Measurements from ENCODE around the gene PCSK7.
A peak's percentile ranks its signal among the peaks of the same experiment; 100 is the strongest.

Gene PCSK7

GRCh38 chr11:117204283-117205080 lies 27.4 kb downstream of the PCSK7 start:
- Mint-ChIP-seq H3K4me1 (ENCODE audit: low read depth in 2 of 2) (peaks cover 6 to 17% of the 10 kb centered on the region in 2 donors), H3K27me3 (no peaks in the 10 kb centered on the region), H3K36me3 (ENCODE audit: insufficient read depth) (peaks cover 44% of the 10 kb centered on the region), H3K4me3 (no peak overlapping the region), H3K27ac (peak overlapping the region; percentile 1 to 84), H3K9me3 (no peaks in the 10 kb centered on the region)
- DNase-seq, result no peak
- ATAC-seq (replicated peaks), result no peak

DNA sequence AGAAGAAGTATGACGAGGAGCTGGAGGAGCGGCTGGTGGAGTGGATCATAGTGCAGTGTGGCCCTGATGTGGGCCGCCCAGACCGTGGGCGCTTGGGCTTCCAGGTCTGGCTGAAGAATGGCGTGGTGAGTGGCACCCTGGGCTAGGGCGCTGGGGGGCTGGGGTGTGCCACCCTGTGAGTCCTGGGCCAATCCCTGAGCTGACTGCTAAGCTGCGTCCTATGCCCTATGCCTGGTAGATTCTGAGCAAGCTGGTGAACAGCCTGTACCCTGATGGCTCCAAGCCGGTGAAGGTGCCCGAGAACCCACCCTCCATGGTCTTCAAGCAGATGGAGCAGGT lies 28.8 kb downstream of the PCSK7 start:
- Mint-ChIP-seq H3K9me3 (no peaks in the 10 kb centered on the region), H3K4me3 (no peak overlapping the region), H3K27ac (peak overlapping the region; percentile 79 to 84)

DNA sequence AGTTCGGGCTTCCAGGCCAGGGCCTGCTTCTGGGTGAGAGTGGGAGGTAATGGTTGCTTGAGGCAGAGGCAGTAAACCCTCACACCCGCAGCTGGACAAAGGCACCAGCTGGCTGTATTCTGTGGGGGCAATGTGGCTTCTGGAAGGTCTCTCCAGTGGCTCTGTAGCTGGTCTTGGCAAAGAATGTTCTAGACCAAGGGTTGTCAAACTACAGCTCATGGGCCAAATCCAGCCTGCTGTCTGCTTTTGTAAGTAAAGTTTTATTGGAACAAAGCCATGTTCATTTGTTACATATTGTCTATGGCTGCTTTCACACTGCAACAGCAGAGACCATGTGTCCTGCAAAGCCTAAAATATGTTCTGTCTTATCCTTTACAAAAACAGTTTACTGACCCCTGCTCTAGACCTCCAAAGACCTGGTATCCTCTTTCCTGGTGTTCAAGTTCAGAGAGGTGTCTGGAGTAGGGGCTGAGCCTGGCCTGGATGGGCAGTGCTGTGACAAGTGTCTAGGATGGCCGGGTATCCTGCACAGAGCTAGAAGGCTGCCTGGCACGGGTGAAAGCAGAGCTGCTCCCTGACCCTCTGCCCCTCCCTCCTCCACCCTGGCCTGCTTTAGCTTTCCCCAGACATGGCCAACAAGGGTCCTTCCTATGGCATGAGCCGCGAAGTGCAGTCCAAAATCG lies 29.3 kb downstream of the PCSK7 start:
- peaks cover 49% of the 10 kb centered on the region for H3K36me3 Mint-ChIP-seq (ENCODE audit: insufficient read depth)
- no peaks in the 10 kb centered on the region for H3K9me3 Mint-ChIP-seq
- H3K27ac Mint-ChIP-seq, result peak overlapping the region in 1 of 2 donors; percentile 84
- DNase-seq (no peak), ATAC-seq (replicated peaks) (no peak)
- no peaks in the 10 kb centered on the region for H3K27me3 Mint-ChIP-seq
- peaks cover 8 to 17% of the 10 kb centered on the region in 2 donors for H3K4me1 Mint-ChIP-seq (ENCODE audit: low read depth in 2 of 2)
- no peak overlapping the region for H3K4me3 Mint-ChIP-seq

More for the DNA sequence above, 28.8 kb downstream of the PCSK7 start:
- ATAC-seq (replicated peaks) (no peak), DNase-seq (no peak)
- Mint-ChIP-seq H3K27me3 (no peaks in the 10 kb centered on the region), H3K36me3 (ENCODE audit: insufficient read depth) (peaks cover 47% of the 10 kb centered on the region), H3K4me1 (ENCODE audit: low read depth in 2 of 2) (peaks cover 6 to 17% of the 10 kb centered on the region in 2 donors)

- Mint-ChIP-seq H3K9me3 (no peaks in the 10 kb centered on the region), H3K27me3 (no peaks in the 10 kb centered on the region), H3K36me3 (ENCODE audit: insufficient read depth) (peaks cover 49% of the 10 kb centered on the region), H3K4me1 (ENCODE audit: low read depth in 2 of 2) (peaks cover 10 to 17% of the 10 kb centered on the region in 2 donors), H3K27ac (peak overlapping the region in 1 of 2 donors; percentile 84), H3K4me3 (no peak overlapping the region)
- DNase-seq, result no peak
- no peak for ATAC-seq (replicated peaks)
These were observed 30.1 kb downstream of the PCSK7 start for GRCh38 chr11:117201658-117202305.

GRCh38 chr11:117200813-117201657 lies 30.8 kb downstream of the PCSK7 start:
- ATAC-seq (replicated peaks) (no peak), DNase-seq (no peak)
- Mint-ChIP-seq H3K4me3 (no peak overlapping the region), H3K36me3 (ENCODE audit: insufficient read depth) (peaks cover 52% of the 10 kb centered on the region), H3K27ac (peak overlapping the region in 1 of 2 donors; percentile 84), H3K27me3 (no peaks in the 10 kb centered on the region), H3K4me1 (ENCODE audit: low read depth in 2 of 2) (peaks cover 10 to 17% of the 10 kb centered on the region in 2 donors), H3K9me3 (no peaks in the 10 kb centered on the region)

DNA sequence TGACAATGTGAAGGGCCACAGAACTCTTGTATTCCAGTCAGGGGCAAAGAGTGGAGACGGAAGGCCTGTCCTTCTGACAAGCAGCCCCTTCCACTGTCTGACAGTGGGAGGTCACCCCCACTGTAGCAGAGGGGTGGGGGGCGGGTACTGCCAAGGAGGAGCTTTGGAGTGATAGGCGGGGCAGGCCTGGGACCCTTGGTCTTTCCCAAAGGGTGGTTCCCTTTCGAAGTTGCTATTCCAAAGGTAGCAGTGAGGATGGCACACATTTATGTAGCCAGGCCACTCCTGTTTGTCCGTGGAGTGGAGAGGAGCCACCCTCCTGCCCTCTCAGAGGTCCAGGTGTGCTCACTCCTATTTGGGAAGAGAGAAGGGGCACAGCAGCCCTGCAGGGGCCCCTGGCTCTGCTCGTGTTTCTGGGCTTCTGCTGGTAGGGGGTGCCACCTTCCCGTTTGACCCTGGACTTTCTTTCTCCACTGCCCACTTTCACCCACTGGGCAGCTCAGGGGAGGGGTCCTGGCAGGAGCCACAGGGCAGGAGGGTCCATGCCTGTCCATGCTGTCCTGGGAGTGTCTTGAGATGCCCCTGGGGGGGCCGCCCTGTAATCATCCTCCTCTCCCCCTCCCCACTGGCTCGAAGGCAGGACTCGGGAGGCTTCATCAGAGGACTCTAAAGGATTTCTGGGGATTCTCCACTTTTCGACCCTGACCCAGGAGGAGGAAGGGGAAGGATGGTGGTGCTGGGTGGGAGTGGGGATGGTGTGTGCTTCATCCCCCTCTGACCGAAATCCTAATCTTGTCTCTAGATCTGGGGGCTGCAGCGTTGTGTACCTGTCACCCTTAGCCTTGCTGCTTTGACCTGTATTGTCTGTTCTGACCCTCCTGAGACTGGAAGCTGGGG lies 31.7 kb downstream of the PCSK7 start:
- H3K27ac Mint-ChIP-seq, result peak overlapping the region in 1 of 2 donors; percentile 77
- no peak for DNase-seq
- H3K4me1 Mint-ChIP-seq (ENCODE audit: low read depth in 2 of 2), result peaks cover 10 to 12% of the 10 kb centered on the region in 2 donors
- no peak for ATAC-seq (replicated peaks)
- peaks cover 48% of the 10 kb centered on the region for H3K36me3 Mint-ChIP-seq (ENCODE audit: insufficient read depth)
- H3K27me3 Mint-ChIP-seq, result no peaks in the 10 kb centered on the region
- H3K9me3 Mint-ChIP-seq, result no peaks in the 10 kb centered on the region
- no peak overlapping the region for H3K4me3 Mint-ChIP-seq

GRCh38 chr11:117199053-117199915 lies 32.6 kb downstream of the PCSK7 start, which contains the start of gene TAGLN:
Gene TAGLN (plus strand): TSS chr11:117199370. CDS start chr11:117203014, 3,644 bp downstream.
- ATAC-seq (replicated peaks), result no peak

DNA sequence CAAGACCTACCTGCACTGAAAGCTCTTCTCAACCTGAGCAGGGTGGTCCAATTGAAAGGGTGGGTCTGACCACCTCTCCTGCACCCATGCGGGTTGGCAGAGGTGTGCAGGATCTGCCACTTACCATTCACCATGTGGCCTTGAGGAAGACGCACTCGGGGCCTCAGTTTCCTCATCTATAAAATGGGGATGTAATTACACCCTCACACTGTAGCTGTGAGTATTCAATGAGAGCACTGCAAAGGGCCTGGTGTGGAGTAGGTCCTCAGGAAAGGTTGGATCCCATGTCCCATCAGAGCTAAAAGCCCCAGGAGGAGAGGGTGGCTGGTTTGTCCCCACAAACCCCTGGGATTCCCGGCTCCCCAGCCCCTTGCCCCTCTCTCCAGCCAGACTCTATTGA lies 33.3 kb downstream of the PCSK7 start:
- Mint-ChIP-seq H3K36me3 (ENCODE audit: insufficient read depth) (peaks cover 36% of the 10 kb centered on the region), H3K9me3 (no peaks in the 10 kb centered on the region), H3K27me3 (no peaks in the 10 kb centered on the region), H3K4me3 (no peak overlapping the region), H3K27ac (peak overlapping the region in 1 of 2 donors; percentile 77), H3K4me1 (ENCODE audit: low read depth in 2 of 2) (peaks cover 6 to 7% of the 10 kb centered on the region in 2 donors)
- no peak for DNase-seq
- ATAC-seq (replicated peaks), result no peak

More at GRCh38 chr11:117199053-117199915, 32.6 kb downstream of the PCSK7 start, which contains the start of gene TAGLN:
- Mint-ChIP-seq H3K27me3 (no peaks in the 10 kb centered on the region), H3K4me1 (ENCODE audit: low read depth in 2 of 2) (peaks cover 8 to 10% of the 10 kb centered on the region in 2 donors), H3K27ac (peak within 1 kb of the TSS in 1 of 2 donors; percentile 77), H3K36me3 (ENCODE audit: insufficient read depth) (peaks cover 40% of the 10 kb centered on the region), H3K4me3 (no peak within 1 kb of the TSS), H3K9me3 (no peaks in the 10 kb centered on the region)
- DNase-seq, result no peak

- ATAC-seq (replicated peaks) (no peak), DNase-seq (no peak)
- Mint-ChIP-seq H3K4me1 (ENCODE audit: low read depth in 2 of 2) (peaks cover 4% of the 10 kb centered on the region in 2 donors), H3K9me3 (no peaks in the 10 kb centered on the region), H3K4me3 (no peak overlapping the region), H3K36me3 (ENCODE audit: insufficient read depth) (peaks cover 28% of the 10 kb centered on the region), H3K27me3 (no peaks in the 10 kb centered on the region), H3K27ac (peak overlapping the region; percentile 44 to 77)
These were observed 34.1 kb downstream of the PCSK7 start for GRCh38 chr11:117197516-117198456.

DNA sequence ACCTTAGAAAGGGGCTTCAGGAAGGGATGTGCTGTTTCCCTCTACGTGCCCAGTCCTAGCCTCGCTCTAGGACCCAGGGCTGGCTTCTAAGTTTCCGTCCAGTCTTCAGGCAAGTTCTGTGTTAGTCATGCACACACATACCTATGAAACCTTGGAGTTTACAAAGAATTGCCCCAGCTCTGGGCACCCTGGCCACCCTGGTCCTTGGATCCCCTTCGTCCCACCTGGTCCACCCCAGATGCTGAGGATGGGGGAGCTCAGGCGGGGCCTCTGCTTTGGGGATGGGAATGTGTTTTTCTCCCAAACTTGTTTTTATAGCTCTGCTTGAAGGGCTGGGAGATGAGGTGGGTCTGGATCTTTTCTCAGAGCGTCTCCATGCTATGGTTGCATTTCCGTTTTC lies 34.9 kb downstream of the PCSK7 start:
- Mint-ChIP-seq H3K27ac (peak overlapping the region; percentile 44 to 51), H3K9me3 (no peaks in the 10 kb centered on the region), H3K36me3 (ENCODE audit: insufficient read depth) (peaks cover 23% of the 10 kb centered on the region), H3K4me1 (ENCODE audit: low read depth in 2 of 2) (peaks cover 4% of the 10 kb centered on the region in 2 donors), H3K4me3 (no peak overlapping the region), H3K27me3 (no peaks in the 10 kb centered on the region)
- ATAC-seq (replicated peaks), result no peak
- no peak for DNase-seq

- Mint-ChIP-seq H3K4me3 (no peak overlapping the region), H3K27ac (peak overlapping the region; percentile 6 to 30), H3K9me3 (no peaks in the 10 kb centered on the region), H3K4me1 (ENCODE audit: low read depth in 2 of 2) (peaks cover 4% of the 10 kb centered on the region in 2 donors), H3K27me3 (no peaks in the 10 kb centered on the region), H3K36me3 (ENCODE audit: insufficient read depth) (peaks cover 21% of the 10 kb centered on the region)
- DNase-seq (no peak), ATAC-seq (replicated peaks) (no peak)
These were observed 36.1 kb downstream of the PCSK7 start for GRCh38 chr11:117195761-117196160.

Data from effector memory CD8-positive, alpha-beta T cell (primary cell).